ENCODE data around the gene LRRC74A. TPM values are rescaled to one million over a fixed set of nuclear protein-coding genes. Genes with fewer than 3 reads are reported as not detected.

Gene LRRC74A
- total and polyA plus RNA-seq, 10 of the 15 experiments (the other 5 are each of a cell fraction or from before 2014, with no cell fraction given): not detected

- TF ChIP-seq BCLAF1 (IDR thresholded peaks at IDR 0.05) (no peak), BMI1 (IDR thresholded peaks at IDR 0.05; ENCODE audit: borderline replicate concordance) (no peak), NBN (IDR thresholded peaks at IDR 0.05) (no peak), GABPA (IDR thresholded peaks at IDR 0.05; ENCODE audit: low read depth) (peak; percentile 67; the same call in 1 of the 2 replicates), LARP7 (IDR thresholded peaks at IDR 0.05) (no peak), TCF12 (IDR thresholded peaks at IDR 0.05; ENCODE audit: low read depth, low read length) (peak; percentile 96), KAT2A (conservative IDR thresholded peaks at IDR 0.05; ENCODE audit: control insufficient read depth, low read depth, low read length) (no peak), ESRRA (IDR thresholded peaks at IDR 0.05; ENCODE audit: low read length) (no peak), NFYB (IDR thresholded peaks at IDR 0.05; ENCODE audit: insufficient read depth, low read depth, low read length) (no peak), BCL3 (IDR thresholded peaks at IDR 0.05; ENCODE audit: borderline replicate concordance, insufficient read depth, low read depth, low read length, poor library complexity, severe bottlenecking) (no peak), ASH2L (IDR thresholded peaks at IDR 0.05; ENCODE audit: borderline replicate concordance, low read depth) (no peak), ZNF274 (IDR thresholded peaks at IDR 0.05; ENCODE audit: insufficient read depth, insufficient read length) (no peak), SUZ12 (IDR thresholded peaks at IDR 0.05; ENCODE audit: unreplicated experiment) (no peak), CREB1 (IDR thresholded peaks at IDR 0.05; ENCODE audit: low read depth) (peak; percentile 68; the same call in 1 of the 2 replicates), BCL11A (IDR thresholded peaks at IDR 0.05; ENCODE audit: low read depth, low read length) (peak; percentile 55; the same call in 1 of the 2 replicates), NR2F1 (conservative IDR thresholded peaks at IDR 0.05) (no peak), PML (IDR thresholded peaks at IDR 0.05; ENCODE audit: low read length) (no peak), ZZZ3 (IDR thresholded peaks at IDR 0.05; ENCODE audit: control insufficient read depth, insufficient read length, low read depth) (no peak), SMAD5 (IDR thresholded peaks at IDR 0.05; ENCODE audit: low read depth) (no peak), CHD2 (IDR thresholded peaks at IDR 0.05; ENCODE audit: borderline replicate concordance, low read depth, low read length) (no peak), NRF1 (conservative IDR thresholded peaks at IDR 0.05; ENCODE audit: low read depth, low read length) (no peak), SREBF1 (IDR thresholded peaks at IDR 0.05; ENCODE audit: low read length) (no peak), KDM1A (IDR thresholded peaks at IDR 0.05; ENCODE audit: borderline replicate concordance) (no peak), ZNF592 (IDR thresholded peaks at IDR 0.05) (no peak), POU2F2 (IDR thresholded peaks at IDR 0.05; ENCODE audit: borderline replicate concordance, low read depth, low read length) (no peak), SMARCA5 (IDR thresholded peaks at IDR 0.05) (no peak)
These were observed 82.6 kb downstream of the LRRC74A start (continued) for GRCh38 chr14:76908834-76909233.
